A549 (cell line): ENCODE data around the gene MPST. TPM values are rescaled to one million over a fixed set of nuclear protein-coding genes. Genes with fewer than 3 reads are reported as not detected.

ENCODE experiments used
- ATAC-seq, 2 experiments: fragments of 200-7000 bp in 1 of 2; fragments of >200 bp in 1 of 2; cut with Nextera tagmentation in 1 of 2; cut with Tn5 transposase in 1 of 2; 3 replicates each; pipeline versions ENCODE4 v1.8.0 to v1.9.1; 2018 to 2020; ENCODE audit warnings: mild to moderate bottlenecking in 1 of 2, moderate library complexity in 1 of 2
- CTCF ChIA-PET: fragments of 300-600 bp; sonication (Branson Sonifier 250); formaldehyde crosslinking; extraction: SDS; loops from one replicate; lab custom pipeline; 2021; ENCODE audit warnings: antibody characterized with exemption, inconsistent platforms; lab: Yijun Ruan, JAX
- POLR2A ChIA-PET: fragments of 350-600 bp; formaldehyde crosslinking; extraction: SDS; loops from one replicate; lab custom pipeline; 2021; ENCODE audit warnings: antibody characterized with exemption, inconsistent platforms; lab: Yijun Ruan, JAX
- DNase-seq, 2 experiments: peaks; one replicate each; pipeline versions ENCODE4 v3.0.0 to v3.0.0-alpha.2; 2011 to 2016; ENCODE audit warnings: low read depth in 1 of 2, low spot score in 1 of 2
- FAIRE-seq: peaks from 2 replicates; lab custom pipeline; 2011; peaks lifted over from hg19 to GRCh38; lab: Jason Lieb, UNC
- H3K27ac ChIP-seq, 2 experiments: fragments of >200 bp; sonication (Bioruptor Twin); formaldehyde crosslinking; 3 replicates each; pipeline ENCODE4 v1.5.1; 2016 to 2017
- H3K4me1 ChIP-seq: fragments of >200 bp; sonication (Bioruptor Twin); formaldehyde crosslinking; 3 replicates; pipeline ENCODE4 v1.6.1; 2016
- H3K4me2 ChIP-seq: fragments of >200 bp; sonication (Bioruptor Twin); formaldehyde crosslinking; 3 replicates; pipeline ENCODE4 v1.6.1; 2016
- H3K4me3 ChIP-seq: fragments of >200 bp; sonication (Bioruptor Twin); formaldehyde crosslinking; 3 replicates; pipeline ENCODE4 v1.5.1; 2016
- H3K9me3 ChIP-seq: fragments of >200 bp; sonication (Bioruptor Twin); formaldehyde crosslinking; 3 replicates; pipeline ENCODE4 v1.6.1; 2016
- BHLHE40 ChIP-seq: IDR thresholded peaks from 2 replicates; pipeline ENCODE4 v1.6.1; 2012; ENCODE audit warnings: low read depth, low read length, inconsistent platforms
- CBX8 ChIP-seq: fragments of 200-600 bp; sonication (generic); IDR thresholded peaks from 2 replicates; pipeline ENCODE4 v1.6.1; 2016
- EHF ChIP-seq: fragments of 250-450 bp; sonication (Bioruptor Pico); IDR thresholded peaks from 2 replicates; pipeline ENCODE4 v1.5.0; 2020; ENCODE audit warnings: mild to moderate bottlenecking
- FOSB ChIP-seq: fragments of 250-450 bp; sonication (Bioruptor Pico); IDR thresholded peaks from 2 replicates; pipeline ENCODE4 v1.5.0; 2020; ENCODE audit warnings: mild to moderate bottlenecking, moderate library complexity
- FOSL2 ChIP-seq, 2 experiments: fragments of 450-650 bp in 1 of 2; fragments of >200 bp in 1 of 2; sonication (Bioruptor Twin) in 1 of 2; formaldehyde crosslinking; IDR thresholded peaks; 2 replicates each; pipeline versions ENCODE4 v1.5.0 to v1.6.1; 2016 to 2020; ENCODE audit warnings: mild to moderate bottlenecking in 1 of 2, moderate library complexity in 1 of 2
- GATA3 ChIP-seq: IDR thresholded peaks from 2 replicates; pipeline ENCODE4 v1.6.1; 2012; ENCODE audit warnings: borderline replicate concordance
- HEYL ChIP-seq: fragments of 250-450 bp; sonication (Bioruptor Pico); IDR thresholded peaks from 2 replicates; pipeline ENCODE4 v1.8.0; 2021; ENCODE audit warnings: mild to moderate bottlenecking, moderate library complexity
- HOXB13 ChIP-seq: fragments of 250-450 bp; sonication (Bioruptor Pico); IDR thresholded peaks from 2 replicates; pipeline ENCODE4 v1.5.0; 2020; ENCODE audit warnings: low read depth, mild to moderate bottlenecking, moderate library complexity
- JUN ChIP-seq, 2 experiments: fragments of >200 bp; sonication (Bioruptor Twin); formaldehyde crosslinking; IDR thresholded peaks; 2 replicates in 1 of 2; 3 replicates in 1 of 2; pipeline ENCODE4 v1.6.1; 2016 to 2017
- JUNB ChIP-seq: fragments of >200 bp; sonication (Bioruptor Twin); formaldehyde crosslinking; IDR thresholded peaks from 2 replicates; pipeline ENCODE4 v1.6.1; 2016
- MAFK ChIP-seq: fragments of 450-650 bp; IDR thresholded peaks from 2 replicates; pipeline ENCODE4 v1.6.1; 2014; ENCODE audit not compliant: partially characterized antibody
- NPAS2 ChIP-seq: fragments of 250-450 bp; sonication (Bioruptor Pico); IDR thresholded peaks from 2 replicates; pipeline ENCODE4 v1.8.0; 2022; ENCODE audit warnings: mild to moderate bottlenecking, moderate library complexity, borderline replicate concordance
- PHF8 ChIP-seq: fragments of 200-600 bp; sonication (generic); IDR thresholded peaks from 2 replicates; pipeline ENCODE4 v1.6.1; 2016; ENCODE audit warnings: low read depth, mild to moderate bottlenecking, antibody characterized with exemption, moderate library complexity, borderline replicate concordance
- POLR2A ChIP-seq: IDR thresholded peaks from 2 replicates; pipeline ENCODE4 v1.6.1; 2012; ENCODE audit warnings: mild to moderate bottlenecking, low read length
- POLR2AphosphoS2 ChIP-seq: conservative IDR thresholded peaks from 2 replicates; pipeline ENCODE4 v1.6.1; 2012; ENCODE audit warnings: low read length, improper control_type of control experiment, inconsistent platforms
- RAD21 ChIP-seq, 2 experiments: fragments of >200 bp in 1 of 2; sonication (Bioruptor Twin) in 1 of 2; formaldehyde crosslinking in 1 of 2; IDR thresholded peaks in 1 of 2; conservative IDR thresholded peaks in 1 of 2; 2 replicates in 1 of 2; 3 replicates in 1 of 2; pipeline ENCODE4 v1.6.1; 2012 to 2018; ENCODE audit warnings: inconsistent platforms in 1 of 2
- RFX5 ChIP-seq: fragments of 450-650 bp; IDR thresholded peaks from 2 replicates; pipeline ENCODE4 v1.7.1; 2014; ENCODE audit warnings: antibody characterized with exemption, mild to moderate bottlenecking, moderate library complexity
- ZFP36 ChIP-seq: fragments of 450-650 bp; IDR thresholded peaks from 2 replicates; pipeline ENCODE4 v1.6.1; 2014; ENCODE audit warnings: borderline replicate concordance; ENCODE audit not compliant: partially characterized antibody
- ZNF302 ChIP-seq: fragments of 250-450 bp; sonication (Bioruptor Pico); IDR thresholded peaks from 2 replicates; pipeline ENCODE4 v1.9.0; 2021; ENCODE audit warnings: inconsistent platforms, mild to moderate bottlenecking, moderate library complexity
- WGBS: methylation state at CpG from one replicate; pipeline ENCODE4 v1.1.6; 2017; ENCODE audit errors: missing lambda C conversion rate; 5-methylcytosine and 5-hydroxymethylcytosine counted together
- polyA plus RNA-seq, 4 experiments: library from polyadenylated mRNA; depleted of rRNA in 3 of 4; stranded (reverse); fragments of >200 nt; fragmentation: RNase III in 1 of 4; extraction: RNeasy Plus Mini Kit Qiagen cat#74134 plus additional on column Dnase treatment in 1 of 4; gene quantifications; 2 replicates in 3 of 4; 3 replicates in 1 of 4; pipeline ENCODE4 v1.2.3, GENCODE V29; 2011 to 2017
- TF ChIP-seq, protein P1 (sequence below): fragments of >200 bp; sonication (Bioruptor Twin); formaldehyde crosslinking; IDR thresholded peaks from 2 replicates; pipeline ENCODE4 v1.6.1; 2016

The MPST gene
- polyA plus RNA-seq, 2 of the 4 experiments (the other 2 are of a cell fraction): 44.2 to 63.3 TPM

DNA sequence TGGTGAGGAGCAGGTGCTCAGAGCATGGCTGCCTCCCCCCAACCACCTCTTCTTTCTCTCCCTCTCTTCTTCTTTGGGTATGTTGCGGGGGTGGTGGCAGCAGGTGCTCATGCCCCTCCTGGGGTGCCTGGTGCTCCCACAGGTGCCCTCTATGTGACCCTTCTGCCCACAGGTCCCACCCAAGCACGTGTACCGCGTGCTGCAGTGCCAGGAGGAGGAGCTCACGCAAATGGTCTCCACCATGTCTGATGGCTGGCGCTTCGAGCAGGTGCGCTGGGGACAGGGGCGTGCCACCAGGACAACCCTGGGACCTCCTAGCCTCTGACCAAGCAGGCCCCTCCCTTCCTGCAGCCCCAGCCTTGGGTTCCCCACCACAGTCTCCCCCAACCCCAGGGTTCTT is 37.7 kb downstream of the MPST start:
- TF ChIP-seq ZNF302 (CRISPR knock-in tag): no peak
- TF ChIP-seq, protein P1, sequence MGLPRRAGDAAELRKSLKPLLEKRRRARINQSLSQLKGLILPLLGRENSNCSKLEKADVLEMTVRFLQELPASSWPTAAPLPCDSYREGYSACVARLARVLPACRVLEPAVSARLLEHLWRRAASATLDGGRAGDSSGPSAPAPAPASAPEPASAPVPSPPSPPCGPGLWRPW: no peak
- TF ChIP-seq JUNB: no peak
- no peak for TF ChIP-seq FOSB
- TF ChIP-seq RFX5: no peak
- CTCF ChIA-PET: interaction anchor here (0.5 kb wide), 1 partner anchor 9 kb away, joined by 3 read pairs; no protein-coding TSS in a partner anchor
- 98% methylated on average over 5 of the region's 9 CpGs for WGBS

DNA sequence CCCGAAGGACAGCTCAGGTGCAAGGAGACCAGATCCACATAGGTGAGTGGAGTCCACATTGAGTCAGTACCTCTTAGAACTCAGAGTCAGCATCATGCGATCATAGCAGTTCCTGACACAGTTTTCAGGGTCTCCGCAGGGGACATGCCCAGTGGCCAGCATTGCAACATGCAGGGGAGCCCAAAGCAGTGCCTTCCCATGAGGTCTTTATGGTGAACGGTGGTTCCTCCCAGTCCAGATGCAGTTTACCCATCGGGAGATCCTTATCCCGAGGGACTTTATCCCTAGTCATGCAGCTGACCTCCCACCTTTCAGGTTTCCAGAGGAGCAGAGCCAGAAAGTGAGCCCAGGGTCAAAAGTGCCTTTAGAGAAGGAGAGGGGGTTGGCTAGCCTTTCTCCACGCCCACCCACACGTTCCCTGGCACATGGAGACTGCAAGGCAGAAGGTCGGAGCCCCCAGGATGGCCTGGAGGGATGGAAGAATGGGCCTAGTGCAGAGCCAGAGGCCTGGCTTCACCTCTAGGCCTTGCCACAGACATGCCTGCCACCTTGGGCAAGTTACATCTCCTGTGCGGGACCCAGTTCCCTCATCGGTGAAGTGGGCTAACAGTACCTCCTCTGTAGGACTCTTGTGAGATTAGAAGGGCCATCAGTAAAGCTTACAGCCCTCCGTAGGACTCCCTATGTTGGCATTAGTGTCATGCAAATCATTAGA is 38.4 kb downstream of the MPST start:
- H3K4me3 ChIP-seq: no peak overlapping the region
- ChIA-PET POLR2A (no interaction called here), CTCF (interaction anchor here (0.5 to 1.1 kb wide), 2 partner anchors 10 to 14 kb away, joined by 3 to 4 read pairs; no protein-coding TSS in a partner anchor)
- TF ChIP-seq JUN (IDR thresholded peaks at IDR 0.05) (no peak), BHLHE40 (no peak), ZNF302 (CRISPR knock-in tag) (no peak), CBX8 (no peak)
- FAIRE-seq (no peak), ATAC-seq (no peak), DNase-seq (no peak)
- H3K9me3 ChIP-seq: no peaks in the 10 kb centered on the region
- no peak overlapping the region for H3K27ac ChIP-seq
- H3K4me2 ChIP-seq: no peak overlapping the region
- WGBS: 86% methylated on average over 7 of the region's 12 CpGs
- H3K4me1 ChIP-seq: no peaks in the 10 kb centered on the region; the same call in 2 of the 3 replicates

More for the DNA sequence above, 37.7 kb downstream of the MPST start:
- Histone ChIP-seq H3K27ac (no peak overlapping the region), H3K4me2 (no peak overlapping the region), H3K4me1 (peaks cover 7% of the 10 kb centered on the region; the same call in 2 of the 3 replicates), H3K9me3 (no peaks in the 10 kb centered on the region), H3K4me3 (no peak overlapping the region)
- POLR2A ChIA-PET: no interaction called here
- no peak for ATAC-seq
- DNase-seq: no peak
- FAIRE-seq: no peak

DNA sequence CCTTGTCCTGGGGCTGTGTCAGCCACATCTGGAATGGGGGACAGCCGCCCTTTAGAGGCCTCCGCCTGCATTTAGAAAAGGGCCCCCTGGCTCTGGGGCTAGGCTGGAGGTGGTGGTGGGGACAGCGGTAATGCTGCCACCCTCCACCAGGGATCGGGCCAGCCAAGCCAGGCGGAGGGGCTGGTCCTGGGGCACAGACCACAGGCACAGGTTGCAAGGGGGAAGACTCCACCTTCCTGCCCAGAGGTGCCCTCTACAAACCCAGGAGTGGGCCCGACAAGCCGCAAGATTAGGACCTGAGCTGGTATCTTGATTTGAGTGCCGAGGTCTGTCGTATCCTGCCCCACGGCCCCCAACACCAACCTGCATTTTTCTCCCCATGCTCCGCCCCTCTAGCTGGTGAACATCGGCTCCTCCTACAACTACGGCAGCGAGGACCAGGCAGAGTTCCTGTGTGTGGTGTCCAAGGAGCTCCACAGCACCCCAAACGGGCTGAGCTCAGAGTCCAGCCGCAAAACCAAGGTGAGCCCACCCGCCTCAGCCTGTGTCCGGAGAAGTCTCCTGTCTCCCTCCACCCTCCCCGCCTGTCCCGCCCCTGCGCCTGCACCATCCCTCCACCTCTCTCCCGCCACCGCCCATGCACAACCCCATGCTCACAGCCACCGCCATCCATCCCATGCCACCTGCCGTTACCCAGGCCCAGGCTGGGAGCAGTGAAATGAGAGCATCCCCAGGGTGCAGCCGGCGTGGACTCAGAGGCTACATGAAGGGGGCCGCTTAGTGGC is 39.6 kb downstream of the MPST start:
- no peak for DNase-seq
- FAIRE-seq: no peak
- ChIA-PET CTCF (interaction anchor here (1.1 kb wide), 1 partner anchor 15 kb away, joined by 4 read pairs; no protein-coding TSS in a partner anchor), POLR2A (no interaction called here)
- Histone ChIP-seq H3K27ac (no peak overlapping the region), H3K4me3 (no peak overlapping the region), H3K9me3 (no peaks in the 10 kb centered on the region), H3K4me2 (no peak overlapping the region), H3K4me1 (no peaks in the 10 kb centered on the region)
- no peak for TF ChIP-seq FOSL2 (IDR thresholded peaks at IDR 0.05)
- no peak for TF ChIP-seq FOSL2 (CRISPR knock-in tag; IDR thresholded peaks at IDR 0.05)
- TF ChIP-seq ZNF302 (CRISPR knock-in tag): no peak
- TF ChIP-seq FOSB: no peak
- TF ChIP-seq HEYL (CRISPR knock-in tag): no peak
- TF ChIP-seq ZFP36: no peak
- TF ChIP-seq GATA3: no peak
- TF ChIP-seq NPAS2 (CRISPR knock-in tag): no peak
- no peak for TF ChIP-seq POLR2AphosphoS2
- no peak for TF ChIP-seq HOXB13 (CRISPR knock-in tag)
- TF ChIP-seq RFX5: no peak
- no peak for TF ChIP-seq MAFK
- TF ChIP-seq POLR2A: no peak
- TF ChIP-seq PHF8: no peak
- no peak for TF ChIP-seq RAD21 (conservative IDR thresholded peaks at IDR 0.05 in 1 of 2, IDR thresholded peaks at IDR 0.05 in 1 of 2)
- no peak for TF ChIP-seq EHF (CRISPR knock-in tag)
- WGBS: 93% methylated on average over 16 of the region's 28 CpGs
- ATAC-seq: peak in 1 of 2 experiments; percentile 43; a peak in 2 of 6 replicates
